Right renal pelvis (tissue), 4 donors: ENCODE results near the gene SLC7A1. TPM values are rescaled to one million over a fixed set of nuclear protein-coding genes. Genes with fewer than 3 reads are reported as not detected.

ENCODE experiments used
- DNase-seq, 4 donors: peaks; one replicate each; pipeline ENCODE4 v3.0.0-alpha.2; 2013; ENCODE audit warnings: low read depth in 4 of 4, low spot score in 3 of 4, missing footprints in 1 of 4
- polyA plus RNA-seq, 4 donors: library from polyadenylated mRNA; unstranded; fragments of 120-200 nt; gene quantifications; one replicate each; pipeline ENCODE4 v1.2.1, GENCODE V29; 2013; ENCODE audit not compliant: insufficient read length in 4 of 4

Gene SLC7A1
- polyA plus RNA-seq, 4 donors = 15.6 to 20.7 (median 17.7) TPM

DNA sequence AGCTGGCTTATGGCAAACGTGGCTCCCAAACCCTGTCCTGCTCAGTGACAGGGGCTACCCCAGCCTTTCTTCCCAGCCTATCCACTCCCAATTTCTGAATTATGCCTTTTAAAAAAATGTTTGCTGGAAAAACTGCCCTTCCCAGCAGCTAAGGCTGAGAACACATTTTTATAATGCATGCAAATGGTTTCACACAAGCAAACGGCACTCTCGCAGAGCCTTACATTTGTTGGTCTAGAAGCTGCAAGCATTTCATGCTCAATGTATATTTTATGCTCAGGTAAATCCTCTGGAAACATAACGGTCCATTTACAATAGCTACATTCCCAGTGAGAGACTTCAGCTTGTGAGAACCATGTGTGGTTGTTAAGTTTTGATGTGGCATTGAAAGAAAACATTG, 61.4 kb downstream of the SLC7A1 start:
- no peak for DNase-seq

DNA sequence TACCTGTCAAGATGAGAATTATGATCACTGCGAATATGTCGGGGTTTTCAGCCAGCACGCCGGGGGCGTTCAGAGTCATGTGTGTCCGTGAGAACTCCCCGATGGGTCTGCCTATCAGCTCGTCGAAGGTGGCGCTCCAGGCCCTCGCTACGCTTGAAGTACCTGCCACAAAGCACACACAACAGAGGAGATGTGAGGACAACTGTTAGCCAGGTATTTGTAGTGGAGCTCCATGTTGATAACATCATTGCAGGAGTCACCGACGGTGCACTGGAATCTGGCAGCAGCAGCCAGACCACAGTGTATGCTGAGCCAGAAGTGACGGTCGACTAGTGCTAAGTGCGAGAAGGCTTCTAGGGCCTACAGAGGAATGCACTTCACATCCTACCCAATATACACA, 62.7 kb downstream of the SLC7A1 start:
- DNase-seq = no peak

DNA sequence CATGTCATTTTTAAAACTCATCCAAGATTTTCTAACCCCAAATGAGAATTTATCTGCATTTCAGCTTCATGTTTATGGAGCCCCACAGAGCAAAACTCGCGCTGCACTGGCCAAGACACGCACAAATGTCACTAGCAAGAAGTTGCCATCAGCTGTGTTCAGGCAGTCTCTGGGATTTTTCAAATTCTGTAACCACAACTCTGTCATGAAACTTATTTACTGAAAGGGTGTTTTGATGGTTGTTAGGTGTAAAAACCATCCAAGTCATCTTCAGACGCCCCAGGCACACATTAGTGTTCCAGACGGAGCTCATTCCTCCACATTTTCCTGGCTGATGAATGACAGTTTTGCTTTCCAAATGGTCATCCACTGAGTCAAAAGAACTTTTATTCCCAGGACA, 63.4 kb downstream of the SLC7A1 start:
- no peak for DNase-seq

DNA sequence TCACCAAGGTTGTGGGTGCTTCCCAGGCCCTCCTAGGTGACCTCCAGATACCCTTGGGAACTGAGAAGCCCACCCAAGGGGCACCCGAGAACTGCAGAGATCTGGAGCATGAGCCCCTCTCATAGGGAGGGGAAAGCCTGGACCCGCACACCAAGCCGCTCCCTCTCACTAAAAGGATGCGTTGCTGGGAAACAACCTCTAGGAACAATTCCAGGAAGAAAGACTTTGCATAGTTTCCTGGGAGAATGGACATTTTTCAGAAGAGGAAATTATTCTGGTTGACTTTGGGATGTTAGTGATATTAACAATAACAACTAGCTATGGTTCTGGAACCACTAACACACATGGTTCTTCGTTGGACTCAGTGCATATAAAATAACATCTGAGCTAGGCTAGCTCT, 64.6 kb downstream of the SLC7A1 start:
- DNase-seq = no peak

DNA sequence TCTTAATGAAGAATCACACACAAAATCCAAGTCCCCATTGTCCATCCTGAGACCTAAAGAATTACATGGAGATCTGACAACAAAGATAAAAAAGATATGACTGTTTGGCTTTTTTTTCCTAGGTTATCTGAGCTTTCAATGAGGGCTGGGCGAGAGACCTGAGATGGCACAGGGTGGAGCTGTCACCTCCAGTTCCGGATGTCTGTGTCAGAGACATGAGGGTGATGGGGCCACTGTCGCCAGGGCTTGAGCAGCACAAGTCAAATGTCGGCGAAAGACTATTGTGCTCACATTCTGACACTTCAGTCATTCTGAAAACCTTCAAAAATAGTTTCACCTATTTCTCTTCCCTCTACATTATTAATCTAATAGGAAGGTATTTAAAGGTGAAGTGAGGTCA, 65.7 kb downstream of the SLC7A1 start:
- no peak for DNase-seq

DNA sequence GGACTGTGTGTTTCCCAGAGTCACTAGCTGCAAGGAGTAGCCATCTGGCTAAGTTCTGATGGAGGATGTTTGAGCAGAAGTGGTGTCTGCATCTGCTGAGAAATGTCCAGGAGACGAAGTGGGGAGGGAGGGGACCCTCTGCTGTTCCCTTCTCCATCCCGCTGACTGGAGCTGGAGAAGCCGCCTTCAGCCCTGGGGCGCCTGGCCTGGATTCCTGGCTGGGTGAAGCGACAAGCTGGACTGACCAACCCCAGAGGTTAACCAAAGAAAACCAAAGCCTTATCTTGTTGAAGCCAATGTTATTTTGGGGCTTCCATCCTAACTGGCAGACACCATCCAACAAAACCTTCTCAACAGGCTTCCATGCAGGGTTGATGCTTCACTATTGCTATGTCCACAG, 67.6 kb downstream of the SLC7A1 start:
- no peak for DNase-seq

DNA sequence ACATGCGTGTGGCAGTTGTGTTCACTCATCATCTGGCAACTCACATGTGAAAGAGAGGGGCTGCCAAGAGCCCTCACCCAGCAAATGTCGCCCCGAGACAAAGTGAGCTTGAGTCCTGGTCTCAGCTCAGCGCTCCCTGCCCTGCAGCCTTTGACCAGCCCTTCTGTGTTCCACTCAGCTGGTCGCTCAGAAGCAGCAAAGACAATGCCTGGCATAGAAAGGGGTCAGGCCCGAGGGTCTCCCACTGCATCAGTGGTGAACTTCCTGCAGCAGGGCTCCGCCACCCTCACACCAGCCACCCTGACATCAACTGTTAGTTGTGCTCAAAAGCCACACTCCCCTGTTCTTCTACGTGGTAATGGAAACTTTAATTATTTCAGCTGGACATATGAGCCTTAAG, 68.0 kb downstream of the SLC7A1 start:
- DNase-seq = no peak

DNA sequence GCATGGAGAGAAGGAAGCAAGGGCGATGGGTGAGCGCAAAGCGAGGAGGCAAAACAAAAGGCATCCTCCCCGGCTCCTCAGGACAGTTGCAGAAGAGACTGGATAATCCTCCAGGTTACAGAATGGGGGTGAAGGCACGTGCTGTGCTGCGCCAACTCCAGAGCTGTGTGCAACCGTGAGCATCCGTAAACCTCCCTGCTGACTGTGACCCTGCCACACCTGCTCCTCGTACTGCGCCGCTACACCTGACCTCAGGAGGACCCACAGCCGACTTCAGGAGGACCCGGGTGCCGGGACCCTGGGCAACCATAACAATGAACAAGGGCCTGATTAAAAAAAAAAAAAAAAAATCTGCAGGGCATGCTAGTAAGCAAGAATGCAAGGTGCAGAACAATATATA, 68.7 kb downstream of the SLC7A1 start:
- no peak for DNase-seq

DNA sequence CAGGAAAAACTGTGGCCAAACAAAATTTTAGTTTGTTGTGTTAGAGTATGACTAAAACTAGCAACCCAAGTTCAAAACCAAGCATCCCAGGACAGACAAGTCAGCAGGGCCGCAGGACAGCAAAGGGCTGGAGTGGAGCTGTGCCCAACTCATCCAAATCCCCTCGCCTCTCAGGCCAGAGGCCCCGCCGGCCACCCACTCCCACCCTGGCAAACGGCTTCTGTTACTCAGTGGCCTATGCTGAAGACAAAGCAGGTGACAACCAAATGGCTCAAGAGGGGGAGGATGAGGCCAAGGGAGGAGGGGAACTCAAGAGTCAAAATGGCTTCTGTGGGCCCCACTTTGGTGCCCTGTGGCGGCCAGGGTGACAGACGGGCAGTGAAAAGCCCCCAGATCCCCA, 69.7 kb downstream of the SLC7A1 start:
- no peak for DNase-seq

DNA sequence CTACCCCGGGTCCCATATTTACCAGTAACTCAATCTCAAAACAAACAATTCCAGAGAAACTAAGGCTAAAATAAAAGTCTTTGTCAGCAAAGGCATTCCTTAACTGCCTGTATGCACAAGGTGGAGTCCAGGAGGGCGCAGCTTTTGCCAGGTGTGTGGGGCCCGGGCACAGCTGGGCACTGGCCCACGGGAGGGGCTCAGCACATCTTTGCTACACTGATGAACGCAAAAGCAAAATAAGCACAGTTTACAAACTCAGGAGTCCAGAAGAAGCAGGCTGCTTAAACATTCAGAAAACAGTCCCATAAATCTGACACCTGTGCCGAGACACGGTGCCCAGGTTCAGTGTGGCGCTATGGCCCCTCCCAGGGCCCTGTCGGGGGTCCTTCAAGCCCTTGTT, 70.8 kb downstream of the SLC7A1 start:
- no peak for DNase-seq

DNA sequence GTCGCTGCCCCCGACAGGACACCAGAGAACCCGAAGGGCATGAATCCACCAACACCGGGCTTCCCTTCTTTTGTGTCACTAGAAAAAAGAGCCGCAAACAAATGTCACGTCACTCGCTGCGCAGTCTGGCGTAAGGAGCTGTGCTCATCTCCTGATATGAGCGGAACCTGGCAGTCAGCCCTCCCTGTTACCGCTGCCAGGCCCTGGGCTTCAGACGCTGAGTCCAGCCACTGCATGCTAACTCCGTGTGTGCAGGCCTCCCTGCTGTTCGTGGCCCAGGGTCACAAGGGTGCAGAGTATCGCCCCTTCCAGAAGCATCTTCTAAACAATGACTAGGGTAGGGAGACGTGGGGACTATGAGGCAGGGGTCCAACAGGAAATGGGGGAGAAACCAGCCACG, 71.3 kb downstream of the SLC7A1 start:
- no peak for DNase-seq

DNA sequence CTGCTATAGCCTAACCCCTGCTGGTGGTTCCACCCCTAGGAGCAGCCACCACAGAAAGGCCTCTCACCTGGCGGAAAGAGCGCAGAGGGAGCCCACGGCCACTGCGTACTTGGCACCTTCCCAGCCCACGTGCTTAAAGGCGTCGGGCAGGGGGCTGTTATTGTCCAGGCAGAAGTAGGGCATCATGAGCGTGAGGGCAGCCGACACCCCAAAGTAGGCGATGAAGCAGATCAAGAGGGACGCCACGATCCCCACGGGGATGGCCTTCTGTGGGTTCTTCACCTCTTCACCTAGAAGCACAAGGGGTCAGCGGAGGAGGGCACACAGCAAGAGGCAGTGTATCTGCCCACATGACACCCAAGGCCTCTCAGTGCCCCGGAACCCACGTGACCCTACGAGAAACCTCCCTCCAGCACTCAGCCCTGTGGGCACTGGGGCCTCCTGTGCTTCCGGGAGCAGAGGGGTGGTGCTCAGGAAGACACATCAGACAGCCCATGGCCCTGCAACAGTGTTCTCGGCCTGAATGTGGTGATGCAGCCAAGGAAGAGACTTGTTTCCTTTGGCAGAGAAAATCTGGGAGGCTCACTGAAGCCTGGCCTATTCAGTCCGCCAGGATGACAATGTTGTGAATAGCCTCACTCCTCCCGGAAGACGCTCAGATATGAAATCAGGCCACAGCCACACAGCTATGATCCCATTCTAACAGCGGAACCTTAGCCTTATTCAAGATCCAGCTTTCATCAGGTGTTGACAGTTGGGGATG, 72.1 kb downstream of the SLC7A1 start:
- no peak for DNase-seq

DNA sequence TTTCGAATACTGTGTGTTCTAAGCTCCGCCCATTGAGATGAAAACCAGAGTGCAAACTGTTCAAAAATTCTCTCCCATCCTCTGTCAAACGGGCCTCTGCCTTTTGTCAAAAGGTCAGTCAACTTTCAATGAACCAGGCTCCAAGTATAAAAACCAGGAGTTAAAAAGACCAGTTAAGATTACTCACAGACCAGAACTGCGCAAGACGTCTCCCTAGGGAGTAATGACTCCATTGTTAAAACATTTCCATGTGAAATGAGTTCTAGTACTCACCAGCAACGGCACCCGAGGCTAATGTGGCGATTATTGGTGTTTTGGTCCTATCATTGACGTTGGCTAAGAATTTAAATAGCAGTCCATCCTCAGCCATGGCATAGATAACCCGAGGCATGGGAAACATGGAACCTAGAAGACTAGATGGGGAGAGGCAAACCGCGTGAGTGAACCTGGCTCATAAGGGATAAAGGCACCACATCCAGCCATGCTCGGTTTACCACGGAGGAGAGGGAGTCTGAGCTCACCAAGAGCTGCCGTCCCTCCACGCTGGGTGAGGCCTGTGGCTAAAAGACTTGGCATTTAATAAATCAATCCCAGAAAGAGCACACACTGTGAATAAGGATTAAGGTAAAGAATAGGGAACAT, 73.3 kb downstream of the SLC7A1 start:
- DNase-seq = no peak

DNA sequence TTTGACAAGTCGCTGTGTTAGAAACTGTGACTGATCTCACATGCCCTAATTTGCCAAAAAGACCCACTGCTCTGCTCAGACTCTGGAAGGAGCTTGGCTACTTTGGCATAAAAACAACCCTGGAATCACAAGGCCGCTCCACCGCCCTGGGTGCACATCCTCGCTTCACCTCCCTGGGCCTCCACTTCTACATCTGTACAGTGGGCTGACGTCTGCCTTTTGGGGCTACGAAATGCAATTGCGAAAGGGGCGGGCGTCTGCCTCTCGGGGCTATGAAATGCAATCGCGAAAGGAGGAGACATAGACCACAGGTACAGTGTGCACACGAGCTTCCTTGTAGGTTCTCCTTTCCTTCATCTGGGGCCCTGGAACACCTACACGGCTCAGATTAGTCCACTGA, 74.2 kb downstream of the SLC7A1 start:
- DNase-seq = no peak

DNA sequence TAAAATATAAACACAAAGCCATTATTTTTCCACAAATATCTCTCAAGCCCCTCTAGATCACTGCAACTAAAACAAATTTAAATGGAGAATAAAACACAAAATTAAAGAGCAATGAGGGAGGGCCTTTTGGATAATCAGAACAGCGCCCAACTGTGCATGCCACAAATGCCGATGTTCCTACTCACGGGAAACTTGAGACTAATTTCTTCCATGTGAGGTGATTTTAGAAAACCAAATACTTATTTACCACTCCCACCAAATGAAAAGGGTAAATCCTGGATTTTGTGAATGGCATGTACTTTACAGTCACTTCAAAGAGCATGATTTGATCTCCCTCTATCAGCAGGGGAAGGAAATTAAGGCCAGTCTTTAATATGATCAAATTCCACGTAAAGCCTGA, 74.8 kb downstream of the SLC7A1 start:
- DNase-seq = no peak

DNA sequence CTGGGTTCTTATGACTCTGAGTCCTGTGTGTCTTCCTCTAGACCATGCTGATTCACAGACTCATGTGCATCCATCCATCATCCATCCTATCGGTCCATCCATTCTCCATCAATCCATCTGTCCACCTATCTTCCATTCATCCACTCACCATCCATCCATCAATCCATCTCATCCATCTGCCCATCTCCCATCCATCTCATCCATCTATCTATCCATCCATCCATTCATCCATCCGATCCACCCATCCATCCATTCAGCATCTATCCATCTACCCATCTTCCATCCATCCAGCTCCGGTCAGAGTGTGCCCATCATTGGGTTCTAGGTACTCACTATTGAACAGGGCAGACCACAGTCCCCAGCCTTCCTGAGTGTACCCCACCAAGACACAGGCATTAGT, 75.6 kb downstream of the SLC7A1 start:
- no peak for DNase-seq

DNA sequence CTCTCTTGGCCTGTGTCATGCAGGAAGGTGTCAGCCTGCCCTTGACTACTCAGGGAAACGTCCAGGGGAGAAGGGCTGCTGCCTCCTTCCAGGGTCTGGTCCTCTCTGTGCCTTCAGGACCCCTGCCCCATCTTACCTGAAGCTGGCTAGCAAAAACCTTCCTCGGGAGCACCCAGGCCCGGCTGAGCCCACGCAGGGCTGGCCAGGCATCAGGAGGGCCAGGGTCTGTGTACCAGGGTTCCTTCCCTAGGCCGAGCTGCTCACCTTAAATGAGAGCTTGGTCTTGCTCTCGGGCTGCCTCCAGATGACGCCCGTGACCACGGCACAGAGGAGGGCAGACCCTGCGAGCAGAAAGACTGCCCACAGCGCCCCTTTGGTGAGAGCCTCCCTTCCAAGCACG, 78.6 kb downstream of the SLC7A1 start:
- no peak for DNase-seq

DNA sequence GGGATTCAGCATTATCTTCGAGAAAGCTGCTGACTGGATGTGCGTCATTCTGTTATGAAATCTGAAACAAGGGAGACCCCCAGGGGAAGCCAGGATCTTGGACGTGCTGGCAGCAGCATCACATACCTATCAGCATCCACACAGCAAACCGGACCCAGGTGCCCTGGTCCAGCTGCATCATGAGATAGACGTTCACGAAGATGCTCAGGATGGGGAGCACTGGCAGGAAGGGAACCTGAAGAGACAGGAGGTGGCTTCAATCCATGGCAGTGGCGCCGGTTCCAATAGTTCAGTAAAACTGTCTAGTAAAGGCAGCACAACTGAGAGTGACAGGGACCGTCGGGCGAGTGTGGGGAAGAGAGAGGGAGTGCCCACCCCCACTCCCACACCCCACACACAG, 79.5 kb downstream of the SLC7A1 start:
- DNase-seq = no peak

DNA sequence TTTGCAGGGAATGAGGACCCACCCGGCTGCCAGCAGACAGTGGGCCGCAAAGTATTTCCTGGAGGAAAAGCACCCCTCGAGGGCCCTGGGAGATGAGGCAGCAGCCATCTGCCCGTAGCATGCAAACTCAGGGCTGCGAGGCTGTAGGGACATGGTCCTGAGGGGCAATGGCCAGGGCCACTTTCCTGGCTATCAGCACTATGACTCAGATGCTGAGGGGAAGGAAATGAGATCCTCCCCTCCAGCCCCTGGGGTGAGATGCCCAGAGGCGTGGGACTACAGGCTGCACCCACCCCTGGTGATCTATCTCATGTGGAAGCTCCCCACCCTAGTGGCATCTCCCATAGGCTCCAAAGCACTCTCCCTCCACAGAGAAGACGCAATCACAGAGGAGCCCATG, 80.1 kb downstream of the SLC7A1 start:
- DNase-seq = no peak

DNA sequence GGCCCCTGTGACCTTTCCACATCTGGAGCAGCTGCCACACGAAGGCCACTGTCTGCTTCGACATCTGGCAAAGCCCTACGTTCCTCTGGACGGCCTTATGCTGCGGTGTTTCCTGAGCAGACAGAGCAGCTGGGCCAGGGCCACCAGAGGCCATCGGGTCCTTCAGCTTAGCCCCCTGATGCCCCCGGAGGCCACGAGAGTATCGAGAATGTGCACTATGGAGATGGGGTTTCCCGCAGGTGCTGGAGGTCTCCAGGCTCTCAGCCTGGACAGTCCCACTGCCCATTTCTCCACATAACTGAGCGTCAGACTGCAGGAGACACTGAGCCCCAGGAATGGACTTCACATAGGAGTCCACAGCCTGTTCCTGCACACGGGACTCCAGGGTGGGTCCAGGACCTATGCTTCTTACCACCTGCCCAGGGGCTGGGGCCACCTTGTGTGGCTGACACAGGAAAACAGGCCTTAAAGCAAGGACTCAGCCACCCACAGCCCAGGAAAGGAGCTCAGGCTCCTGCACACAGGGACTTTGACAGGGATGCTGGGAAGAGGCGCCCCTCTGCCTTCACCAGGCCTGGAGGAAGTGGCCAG, 80.7 kb downstream of the SLC7A1 start:
- no peak for DNase-seq

DNA sequence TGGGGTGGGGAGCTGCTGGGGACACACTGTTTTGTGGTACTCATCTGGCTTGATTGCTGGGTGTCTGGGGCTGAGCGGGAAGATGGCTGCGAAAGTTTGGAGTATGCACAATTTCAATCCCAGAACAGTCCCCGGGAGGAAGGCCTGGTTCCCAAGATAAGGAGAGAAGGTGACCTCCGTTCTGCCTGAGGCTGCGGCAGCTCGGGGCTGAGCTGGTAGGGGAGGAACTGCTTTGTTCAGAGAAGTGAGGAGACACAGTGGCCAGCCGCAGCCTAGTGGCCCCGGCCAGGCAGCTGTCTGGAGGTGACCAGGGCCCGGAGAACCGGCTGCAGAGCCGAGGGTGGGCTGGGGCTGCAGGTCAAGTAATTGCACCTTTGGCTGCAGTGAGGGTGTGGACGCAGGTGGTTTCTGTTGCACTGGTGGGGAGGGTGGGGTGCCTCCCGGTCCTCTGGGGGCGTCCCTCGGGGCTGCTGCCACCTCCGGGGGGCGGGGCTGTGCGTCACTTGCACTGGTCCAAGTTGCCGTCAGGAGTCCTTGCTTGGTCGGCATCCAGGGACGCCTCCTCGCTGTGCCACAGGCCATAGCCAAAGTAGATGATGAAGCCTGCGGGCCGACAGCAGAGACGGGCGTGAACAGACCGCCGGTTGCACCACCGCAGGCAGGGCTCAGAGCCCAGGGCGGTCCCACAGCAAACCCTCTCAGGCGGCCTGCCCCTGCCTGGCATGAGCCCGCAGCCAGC, 81.3 kb downstream of the SLC7A1 start:
- DNase-seq = no peak
